Astrocyte (in vitro differentiated cells and primary cell): ENCODE measurements around the gene PPIL4. TPM values are rescaled to one million over a fixed set of nuclear protein-coding genes. Genes with fewer than 3 reads are reported as not detected.

Source experiments
- DNase-seq: peaks from one replicate; pipeline ENCODE4 v3.0.0-alpha.2; 2010; ENCODE audit warnings: low read depth
- FAIRE-seq: peaks from 2 replicates; lab custom pipeline; 2011; peaks lifted over from hg19 to GRCh38; lab: Jason Lieb, UNC
- H2AFZ ChIP-seq: 2 replicates; pipeline ENCODE4 v1.6.0; 2012; ENCODE audit warnings: low read depth, low read length, inconsistent platforms
- H3K27ac ChIP-seq: 2 replicates; pipeline ENCODE4 v1.5.1; 2011; ENCODE audit warnings: low read depth, low read length, inconsistent platforms
- H3K27me3 ChIP-seq: 2 replicates; pipeline ENCODE4 v1.6.0; 2011; ENCODE audit warnings: low read length, inconsistent platforms; ENCODE audit not compliant: insufficient read depth
- H3K36me3 ChIP-seq: 2 replicates; pipeline ENCODE4 v1.5.1; 2011; ENCODE audit warnings: low read length, inconsistent platforms; ENCODE audit not compliant: insufficient read depth
- H3K4me1 ChIP-seq: 2 replicates; pipeline ENCODE4 v1.5.1; 2011; ENCODE audit warnings: low read length, inconsistent platforms; ENCODE audit not compliant: insufficient read depth
- H3K4me2 ChIP-seq: 2 replicates; pipeline ENCODE4 v1.6.0; 2012; ENCODE audit warnings: low read length, inconsistent platforms
- H3K4me3 ChIP-seq: 2 replicates; pipeline ENCODE4 v1.5.1; 2011; ENCODE audit warnings: low read depth, mild to moderate bottlenecking, low read length, inconsistent platforms; ENCODE audit not compliant: insufficient read depth
- H3K79me2 ChIP-seq: 2 replicates; pipeline ENCODE4 v1.6.0; 2012; ENCODE audit warnings: mild to moderate bottlenecking, low read length, inconsistent platforms; ENCODE audit not compliant: insufficient read depth
- H3K9ac ChIP-seq: 2 replicates; pipeline ENCODE4 v1.6.0; 2012; ENCODE audit warnings: mild to moderate bottlenecking, low read length, inconsistent platforms
- H3K9me3 ChIP-seq: 2 replicates; pipeline ENCODE4 v1.5.1; 2012; ENCODE audit warnings: low read depth, mild to moderate bottlenecking, low read length, inconsistent platforms; ENCODE audit not compliant: insufficient read depth
- H4K20me1 ChIP-seq: 2 replicates; pipeline ENCODE4 v1.6.0; 2012; ENCODE audit warnings: low read length, inconsistent platforms; ENCODE audit not compliant: insufficient read depth
- H3K27ac Mint-ChIP-seq: one replicate; pipeline ENCODE4 v1.8.0; 2021; ENCODE audit warnings: mild to moderate bottlenecking, mixed read lengths; ENCODE audit not compliant: unreplicated experiment
- H3K27me3 Mint-ChIP-seq: one replicate; pipeline ENCODE4 v1.8.0; 2021; ENCODE audit warnings: low read depth, mixed read lengths; ENCODE audit not compliant: unreplicated experiment
- H3K36me3 Mint-ChIP-seq: one replicate; pipeline ENCODE4 v1.8.0; 2021; ENCODE audit warnings: low read depth, mixed read lengths; ENCODE audit not compliant: unreplicated experiment
- H3K4me1 Mint-ChIP-seq: one replicate; pipeline ENCODE4 v1.8.0; 2021; ENCODE audit warnings: low read depth, mixed read lengths; ENCODE audit not compliant: unreplicated experiment
- H3K4me3 Mint-ChIP-seq: one replicate; pipeline ENCODE4 v1.8.0; 2021; ENCODE audit warnings: mild to moderate bottlenecking, moderate library complexity, mixed read lengths; ENCODE audit not compliant: unreplicated experiment
- H3K9me3 Mint-ChIP-seq: one replicate; pipeline ENCODE4 v1.8.0; 2021; ENCODE audit warnings: mild to moderate bottlenecking, mixed read lengths; ENCODE audit not compliant: unreplicated experiment
- CTCF ChIP-seq: IDR thresholded peaks from 2 replicates; pipeline ENCODE4 v1.5.1; 2011; ENCODE audit warnings: low read depth, mild to moderate bottlenecking, inconsistent platforms, low read length, moderate library complexity; ENCODE audit not compliant: insufficient read depth
- EZH2 ChIP-seq: IDR thresholded peaks from 2 replicates; pipeline ENCODE4 v1.6.1; 2012; ENCODE audit warnings: mild to moderate bottlenecking, low read length, inconsistent platforms; ENCODE audit not compliant: insufficient read depth
- total RNA-seq: library from RNA; stranded (reverse); gene quantifications from 2 replicates; pipeline ENCODE4 v1.2.1, GENCODE V29; 2021

Gene PPIL4
- total RNA-seq, 1 donor from 2014 or later: 39.2 TPM

- peaks cover 7% of the 10 kb centered on the region for H3K27me3 Mint-ChIP-seq
- Histone ChIP-seq H3K27me3 (no peaks in the 10 kb centered on the region), H3K27ac (no peak overlapping the region), H3K79me2 (no peaks in the 10 kb centered on the region), H3K4me3 (no peak overlapping the region), H3K4me1 (peaks cover 8% of the 10 kb centered on the region), H3K36me3 (no peaks in the 10 kb centered on the region), H3K9me3 (no peaks in the 10 kb centered on the region), H3K9ac (no peak overlapping the region), H4K20me1 (no peaks in the 10 kb centered on the region), H2AFZ (no peak overlapping the region), H3K4me2 (no peak overlapping the region)
- no peak for FAIRE-seq
- H3K4me3 Mint-ChIP-seq: no peak overlapping the region
- H3K4me1 Mint-ChIP-seq: peaks cover 3% of the 10 kb centered on the region
- no peaks in the 10 kb centered on the region for H3K36me3 Mint-ChIP-seq
- H3K27ac Mint-ChIP-seq: no peak overlapping the region
- H3K9me3 Mint-ChIP-seq: no peaks in the 10 kb centered on the region
- TF ChIP-seq CTCF: no peak
- no peak for TF ChIP-seq EZH2
- DNase-seq: no peak
Observed at GRCh38 chr6:149488815-149489214, 57.0 kb downstream of the PPIL4 start.

- FAIRE-seq (no peak), DNase-seq (no peak)
- Mint-ChIP-seq H3K4me3 (no peak overlapping the region), H3K9me3 (no peaks in the 10 kb centered on the region), H3K4me1 (peaks cover 5% of the 10 kb centered on the region), H3K27me3 (peaks cover 7% of the 10 kb centered on the region), H3K36me3 (peaks cover under 1% of the 10 kb centered on the region), H3K27ac (no peak overlapping the region)
- no peaks in the 10 kb centered on the region for H4K20me1 ChIP-seq
- no peak overlapping the region for H3K9ac ChIP-seq
- TF ChIP-seq CTCF: no peak
- TF ChIP-seq EZH2: no peak
- no peak overlapping the region for H3K4me2 ChIP-seq
- no peak overlapping the region for H3K4me3 ChIP-seq
- H3K9me3 ChIP-seq: no peaks in the 10 kb centered on the region
- no peak overlapping the region for H2AFZ ChIP-seq
- H3K27me3 ChIP-seq: no peaks in the 10 kb centered on the region
- H3K36me3 ChIP-seq: no peaks in the 10 kb centered on the region
- no peaks in the 10 kb centered on the region for H3K79me2 ChIP-seq
- peaks cover 8% of the 10 kb centered on the region for H3K4me1 ChIP-seq
- H3K27ac ChIP-seq: no peak overlapping the region
Observed at GRCh38 chr6:149487316-149487715, 58.5 kb downstream of the PPIL4 start.
